A549 treated with dexamethasone at 1 μM for 4 hours (cell line): Measurements from ENCODE around the gene TRPM2. TPM values are rescaled to one million over a fixed set of nuclear protein-coding genes. Genes with fewer than 3 reads are reported as not detected.

Experiments
- total RNA-seq: library from RNA; stranded (reverse); fragments of 200-300 nt; extraction: Qiagen RNA extraction; gene quantifications from 5 replicates; pipeline ENCODE4 v1.2.3, GENCODE V29; 2022

The TRPM2 gene
- total RNA-seq = 6.5 to 9.8 TPM (median 7.8 TPM) in 5 replicates

GRCh38 chr21:44353191-44353970, at the start of gene TRPM2:
TSS of gene TRPM2 (plus strand) at chr21:44353621. CDS start at chr21:44353701, 80 bp downstream.

GRCh38 chr21:44338971-44339910, 14.2 kb upstream of the TRPM2 start, which contains the start of gene CFAP410:
TSS of gene CFAP410 (minus strand) at chr21:44339390. CDS start at chr21:44339194, 196 bp downstream.

GRCh38 chr21:44454747-44455523, 101.5 kb downstream of the TRPM2 start, which contains the start of gene LRRC3:
TSS of gene LRRC3 (plus strand) at chr21:44455510. CDS start at chr21:44456645, 1,135 bp downstream.

Other genes with a start within 250 kb of the TRPM2 start
- 0.41 to 3.2 TPM (median 2.0 TPM) in 5 replicates for gene PWP2, start 246.2 kb upstream of the TRPM2 start, total RNA-seq
- 2.1 to 5.1 TPM (median 3.8 TPM) in 5 replicates for gene GATD3, start 219.9 kb upstream of the TRPM2 start, total RNA-seq
- 4.0 to 5.6 TPM (median 4.5 TPM) in 5 replicates for gene ICOSLG, start 112.7 kb upstream of the TRPM2 start, total RNA-seq
- not detected in 5 replicates for gene DNMT3L, start 91.7 kb upstream of the TRPM2 start, total RNA-seq
- gene AIRE, start 67.7 kb upstream of the TRPM2 start, total RNA-seq = not detected in 5 replicates
- 34.4 to 59.5 TPM (median 51.7 TPM) in 5 replicates for gene PFKL, start 53.6 kb upstream of the TRPM2 start, total RNA-seq
- 5.1 to 8.7 TPM (median 6.7 TPM) in 5 replicates for gene CFAP410, start 14.2 kb upstream of the TRPM2 start, total RNA-seq
- 1.7 to 2.5 TPM (median 2.4 TPM) in 5 replicates for gene LRRC3, start 101.9 kb downstream of the TRPM2 start, total RNA-seq
- gene KRTAP10-1, start 186.6 kb downstream of the TRPM2 start, total RNA-seq = not detected in 5 replicates
- not detected in 5 replicates for gene KRTAP10-2, start 197.9 kb downstream of the TRPM2 start, total RNA-seq
- not detected in 5 replicates for gene KRTAP10-3, start 205.2 kb downstream of the TRPM2 start, total RNA-seq
- gene KRTAP10-4, start 220.1 kb downstream of the TRPM2 start, total RNA-seq = not detected in 5 replicates
- gene KRTAP10-5, start 227.0 kb downstream of the TRPM2 start, total RNA-seq = not detected in 5 replicates
- gene KRTAP10-6, start 238.9 kb downstream of the TRPM2 start, total RNA-seq = not detected in 5 replicates
- not detected in 5 replicates for gene KRTAP10-7, start 247.0 kb downstream of the TRPM2 start, total RNA-seq